ENCODE data around the gene PCCA.
A peak's percentile ranks its signal among the peaks of the same experiment; 100 is the strongest.
"Not testable (repeated sequence)": the region's sequence is repeated elsewhere in the genome, so short reads cannot be mapped to it uniquely, and the experiment has no call there.

The PCCA gene

GRCh38 chr13:100302391-100302790, 213.5 kb downstream of the PCCA start:
- Mint-ChIP-seq H3K4me3 (no peak overlapping the region), H3K4me1 (peaks cover 5% of the 10 kb centered on the region), H3K27ac (no peak overlapping the region), H3K9me3 (peaks cover 2% of the 10 kb centered on the region), H3K36me3 (no peaks in the 10 kb centered on the region)
- DNase-seq (ENCODE audit: low spot score in 2 of 2) = no peak
- ATAC-seq = no peak

- H3K36me3 Mint-ChIP-seq = no peaks in the 10 kb centered on the region
- H3K9me3 Mint-ChIP-seq = no peaks in the 10 kb centered on the region
- DNase-seq (ENCODE audit: low spot score in 2 of 2) (no peak), ATAC-seq (no peak)
- H3K4me1 Mint-ChIP-seq = no peaks in the 10 kb centered on the region
- no peak overlapping the region for H3K27ac Mint-ChIP-seq
- no peak overlapping the region for H3K4me3 Mint-ChIP-seq
Measured at GRCh38 chr13:100304229-100304628, 215.3 kb downstream of the PCCA start.

GRCh38 chr13:100305398-100305797, 216.5 kb downstream of the PCCA start:
- Mint-ChIP-seq H3K36me3 (no peaks in the 10 kb centered on the region), H3K27ac (no peak overlapping the region), H3K4me1 (no peaks in the 10 kb centered on the region), H3K4me3 (no peak overlapping the region), H3K9me3 (no peaks in the 10 kb centered on the region)
- DNase-seq (ENCODE audit: low spot score in 2 of 2) (no peak), ATAC-seq (no peak)

GRCh38 chr13:100306030-100306429, 217.1 kb downstream of the PCCA start:
- Mint-ChIP-seq H3K4me3 (no peak overlapping the region), H3K27ac (no peak overlapping the region), H3K9me3 (no peaks in the 10 kb centered on the region), H3K36me3 (no peaks in the 10 kb centered on the region), H3K4me1 (no peaks in the 10 kb centered on the region)
- no peak for ATAC-seq
- no peak for DNase-seq (ENCODE audit: low spot score in 2 of 2)

- ATAC-seq = no peak
- no peak for DNase-seq (ENCODE audit: low spot score in 2 of 2)
- Mint-ChIP-seq H3K27ac (no peak overlapping the region), H3K4me3 (no peak overlapping the region), H3K36me3 (no peaks in the 10 kb centered on the region), H3K9me3 (no peaks in the 10 kb centered on the region), H3K4me1 (no peaks in the 10 kb centered on the region)
Measured at GRCh38 chr13:100306434-100306999, 217.6 kb downstream of the PCCA start.

- Mint-ChIP-seq H3K27ac (no peak overlapping the region), H3K4me1 (no peaks in the 10 kb centered on the region), H3K9me3 (peaks cover 6% of the 10 kb centered on the region), H3K36me3 (no peaks in the 10 kb centered on the region), H3K4me3 (no peak overlapping the region)
- ATAC-seq (no peak), DNase-seq (ENCODE audit: low spot score in 2 of 2) (no peak)
Measured at GRCh38 chr13:100314132-100314910, 225.4 kb downstream of the PCCA start.

GRCh38 chr13:100315522-100315921, 226.6 kb downstream of the PCCA start:
- DNase-seq (ENCODE audit: low spot score in 2 of 2) (no peak), ATAC-seq (no peak)
- Mint-ChIP-seq H3K27ac (no peak overlapping the region), H3K4me1 (no peaks in the 10 kb centered on the region), H3K36me3 (no peaks in the 10 kb centered on the region), H3K9me3 (peaks cover 6% of the 10 kb centered on the region), H3K4me3 (no peak overlapping the region)

- not testable (repeated sequence) for DNase-seq (ENCODE audit: low spot score in 2 of 2); H3K9me3 Mint-ChIP-seq; H3K36me3 Mint-ChIP-seq; H3K4me3 Mint-ChIP-seq; H3K4me1 Mint-ChIP-seq; H3K27ac Mint-ChIP-seq; ATAC-seq
Measured at GRCh38 chr13:100318473-100318872, 229.6 kb downstream of the PCCA start.

- Mint-ChIP-seq H3K27ac (no peak overlapping the region), H3K36me3 (no peaks in the 10 kb centered on the region), H3K4me1 (no peaks in the 10 kb centered on the region), H3K4me3 (no peak overlapping the region), H3K9me3 (no peaks in the 10 kb centered on the region)
- DNase-seq (ENCODE audit: low spot score in 2 of 2) = no peak
- ATAC-seq = no peak
Measured at GRCh38 chr13:100323937-100324336, 235.0 kb downstream of the PCCA start.

- no peak overlapping the region for H3K4me3 Mint-ChIP-seq
- no peaks in the 10 kb centered on the region for H3K36me3 Mint-ChIP-seq
- H3K9me3 Mint-ChIP-seq = peaks cover 4% of the 10 kb centered on the region
- DNase-seq (ENCODE audit: low spot score in 2 of 2) = no peak
- no peak overlapping the region for H3K27ac Mint-ChIP-seq
- peaks cover 10% of the 10 kb centered on the region for H3K4me1 Mint-ChIP-seq
- no peak for ATAC-seq
Measured at GRCh38 chr13:100330662-100331061, 241.8 kb downstream of the PCCA start.

- H3K36me3 Mint-ChIP-seq = no peaks in the 10 kb centered on the region
- peaks cover 10% of the 10 kb centered on the region for H3K4me1 Mint-ChIP-seq
- no peak for DNase-seq (ENCODE audit: low spot score in 2 of 2)
- no peak overlapping the region for H3K4me3 Mint-ChIP-seq
- peaks cover 4% of the 10 kb centered on the region for H3K9me3 Mint-ChIP-seq
- no peak for ATAC-seq
- no peak overlapping the region for H3K27ac Mint-ChIP-seq
Measured at GRCh38 chr13:100333141-100333540, 244.2 kb downstream of the PCCA start.

- peak; percentile 77 for ATAC-seq
- H3K9me3 Mint-ChIP-seq = peaks cover 4% of the 10 kb centered on the region
- H3K4me1 Mint-ChIP-seq = peaks cover 10% of the 10 kb centered on the region
- H3K36me3 Mint-ChIP-seq = no peaks in the 10 kb centered on the region
- DNase-seq (ENCODE audit: low spot score in 2 of 2) = no peak
- H3K4me3 Mint-ChIP-seq = no peak overlapping the region
- no peak overlapping the region for H3K27ac Mint-ChIP-seq
Measured at GRCh38 chr13:100334214-100334613, 245.3 kb downstream of the PCCA start.

- Mint-ChIP-seq H3K4me3 (no peak overlapping the region), H3K4me1 (peaks cover 28% of the 10 kb centered on the region), H3K36me3 (no peaks in the 10 kb centered on the region), H3K9me3 (peaks cover 4% of the 10 kb centered on the region), H3K27ac (no peak overlapping the region)
- no peak for ATAC-seq
- DNase-seq (ENCODE audit: low spot score in 2 of 2) = no peak
Measured at GRCh38 chr13:100336795-100337516, 248.1 kb downstream of the PCCA start.

GRCh38 chr13:100338275-100338674, 249.4 kb downstream of the PCCA start:
- no peak for DNase-seq (ENCODE audit: low spot score in 2 of 2)
- no peaks in the 10 kb centered on the region for H3K36me3 Mint-ChIP-seq
- no peak overlapping the region for H3K4me3 Mint-ChIP-seq
- no peak for ATAC-seq
- H3K9me3 Mint-ChIP-seq = peaks cover 4% of the 10 kb centered on the region
- H3K27ac Mint-ChIP-seq = no peak overlapping the region
- H3K4me1 Mint-ChIP-seq = peaks cover 28% of the 10 kb centered on the region

GRCh38 chr13:100339411-100339940, 250.6 kb downstream of the PCCA start:
- Mint-ChIP-seq H3K36me3 (no peaks in the 10 kb centered on the region), H3K4me1 (peaks cover 20% of the 10 kb centered on the region), H3K27ac (no peak overlapping the region), H3K9me3 (peaks cover 2% of the 10 kb centered on the region), H3K4me3 (no peak overlapping the region)
- ATAC-seq (no peak), DNase-seq (ENCODE audit: low spot score in 2 of 2) (no peak)

GRCh38 chr13:100340865-100341264, 252.0 kb downstream of the PCCA start:
- H3K36me3 Mint-ChIP-seq = no peaks in the 10 kb centered on the region
- H3K4me3 Mint-ChIP-seq = no peak overlapping the region
- no peak for ATAC-seq
- no peak for DNase-seq (ENCODE audit: low spot score in 2 of 2)
- no peaks in the 10 kb centered on the region for H3K9me3 Mint-ChIP-seq
- H3K4me1 Mint-ChIP-seq = peaks cover 18% of the 10 kb centered on the region
- H3K27ac Mint-ChIP-seq = peak overlapping the region; percentile 59

Measured in stimulated activated effector memory CD8-positive, alpha-beta T cell treated with anti-CD3 and anti-CD28 coated beads, Interleukin-12 subunit alpha, Interleukin-12 subunit beta, amount 100 ng/mL, for 72 hours (primary cell).